Stimulated activated CD8-positive, alpha-beta memory T cell treated with anti-CD3 and anti-CD28 coated beads, Interleukin-4, amount 100 ng/mL, for 4 hours (primary cell): Measurements from ENCODE around the gene ANO5.

Source experiments
- DNase-seq, 2 donors: peaks; one replicate each; pipeline ENCODE4 v3.0.0-alpha.2; 2020; ENCODE audit warnings: low read depth in 2 of 2, low spot score in 1 of 2

ANO5 gene

GRCh38 chr11:22192642-22193347, at the start of gene ANO5:
TSS of gene ANO5 (plus strand) at chr11:22193085. CDS start at chr11:22193493, 408 bp downstream.
- no peak for DNase-seq

GRCh38 chr11:22151649-22152197, 41.2 kb upstream of the ANO5 start:
- no peak for DNase-seq

- no peak for DNase-seq
Observed at GRCh38 chr11:22157531-22157930, 35.4 kb upstream of the ANO5 start.

- DNase-seq = no peak
Observed at GRCh38 chr11:22161489-22161888, 31.4 kb upstream of the ANO5 start.

GRCh38 chr11:22162756-22163155, 30.1 kb upstream of the ANO5 start:
- no peak for DNase-seq

- DNase-seq = no peak
Observed at GRCh38 chr11:22163394-22163797, 29.5 kb upstream of the ANO5 start.

- no peak for DNase-seq
Observed at GRCh38 chr11:22165087-22165486, 27.8 kb upstream of the ANO5 start.

- DNase-seq = no peak
Observed at GRCh38 chr11:22165759-22166513, 26.9 kb upstream of the ANO5 start.

GRCh38 chr11:22169833-22170232, 23.1 kb upstream of the ANO5 start:
- DNase-seq = no peak

GRCh38 chr11:22173532-22173931, 19.4 kb upstream of the ANO5 start:
- DNase-seq = no peak

GRCh38 chr11:22177186-22177585, 15.7 kb upstream of the ANO5 start:
- no peak for DNase-seq

- no peak for DNase-seq
Observed at GRCh38 chr11:22179626-22180025, 13.3 kb upstream of the ANO5 start.

- DNase-seq = no peak
Observed at GRCh38 chr11:22180131-22180530, 12.8 kb upstream of the ANO5 start.

GRCh38 chr11:22189660-22190059, 3.2 kb upstream of the ANO5 start:
- no peak for DNase-seq

- no peak for DNase-seq
Observed at GRCh38 chr11:22190827-22191463, 1.9 kb upstream of the ANO5 start.

- no peak for DNase-seq
Observed at GRCh38 chr11:22192289-22192641, 620 bp upstream of the ANO5 start.

GRCh38 chr11:22193348-22194051, 615 bp downstream of the ANO5 start:
- no peak for DNase-seq

- DNase-seq = no peak
Observed at GRCh38 chr11:22194306-22194705, 1.4 kb downstream of the ANO5 start.

- no peak for DNase-seq
Observed at GRCh38 chr11:22194907-22195306, 2.0 kb downstream of the ANO5 start.

- no peak for DNase-seq
Observed at GRCh38 chr11:22197139-22198005, 4.5 kb downstream of the ANO5 start.
